Measurements from ENCODE around the gene ZC3H12A.
A peak's percentile ranks its signal among the peaks of the same experiment; 100 is the strongest.

The ZC3H12A gene

DNA sequence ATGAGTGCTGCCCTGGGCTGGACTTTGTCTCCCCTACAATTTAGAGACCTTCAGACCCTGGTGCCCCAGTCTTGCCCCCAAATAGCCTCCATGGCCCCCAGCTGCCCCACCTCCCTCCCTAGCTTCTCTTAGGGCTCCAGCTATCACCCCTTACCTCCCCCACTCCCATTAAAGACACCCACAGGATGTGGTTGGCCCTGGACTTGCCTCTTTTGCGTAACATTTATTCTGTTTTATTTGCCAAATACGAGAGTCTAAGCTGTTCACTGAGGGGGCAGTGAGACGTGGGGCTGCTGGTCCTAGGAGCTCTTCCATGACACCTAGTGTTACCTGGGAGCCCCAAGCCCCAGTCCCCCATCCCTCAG is 4.5 kb downstream of the ZC3H12A start:
- DNase-seq (ENCODE audit: low read depth, low spot score) = no peak

DNA sequence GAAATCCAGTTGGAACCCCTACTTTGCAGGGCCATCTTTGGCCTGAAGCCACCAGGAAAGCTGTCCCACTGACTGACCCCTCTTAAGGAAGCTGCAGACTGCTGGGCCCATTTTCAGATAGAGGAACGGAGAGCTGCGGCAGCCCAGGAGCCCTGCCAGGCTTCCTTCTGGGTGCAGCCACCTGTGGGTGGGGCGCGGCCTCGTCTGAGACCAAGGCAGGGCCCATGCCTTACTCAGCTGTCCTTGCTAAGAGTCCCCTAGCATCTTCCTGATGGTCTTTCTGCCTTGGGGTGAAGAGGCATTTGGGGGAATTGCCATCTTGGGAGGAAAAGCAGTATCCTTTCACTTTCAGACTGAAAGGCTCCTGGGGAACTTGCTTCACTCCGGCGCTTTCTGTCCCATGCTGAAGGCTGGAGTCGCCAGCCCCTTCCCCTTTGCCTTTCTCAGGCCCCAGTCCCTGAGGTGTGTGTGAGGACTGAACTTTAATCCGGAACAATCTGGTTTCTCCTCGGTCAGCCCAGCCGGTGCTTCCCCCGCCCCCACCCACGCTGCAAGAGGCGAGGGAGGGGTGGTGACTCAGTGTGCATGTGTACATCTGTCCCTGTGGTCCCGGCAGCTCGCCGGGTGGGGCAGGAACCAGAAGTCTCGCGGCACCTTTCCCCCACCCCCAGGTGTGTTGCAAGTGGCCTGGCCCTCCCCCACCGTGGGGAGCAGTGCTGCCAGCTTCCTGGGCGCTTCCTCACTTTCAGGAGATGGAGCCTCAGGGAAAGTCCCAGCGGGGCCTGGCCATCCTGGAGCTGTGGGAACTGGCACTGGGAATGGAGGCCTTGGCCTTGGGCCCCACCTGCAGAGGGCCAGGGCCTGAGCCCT is 5.1 kb downstream of the ZC3H12A start:
- peak; percentile 85 for DNase-seq (ENCODE audit: low read depth, low spot score)

DNA sequence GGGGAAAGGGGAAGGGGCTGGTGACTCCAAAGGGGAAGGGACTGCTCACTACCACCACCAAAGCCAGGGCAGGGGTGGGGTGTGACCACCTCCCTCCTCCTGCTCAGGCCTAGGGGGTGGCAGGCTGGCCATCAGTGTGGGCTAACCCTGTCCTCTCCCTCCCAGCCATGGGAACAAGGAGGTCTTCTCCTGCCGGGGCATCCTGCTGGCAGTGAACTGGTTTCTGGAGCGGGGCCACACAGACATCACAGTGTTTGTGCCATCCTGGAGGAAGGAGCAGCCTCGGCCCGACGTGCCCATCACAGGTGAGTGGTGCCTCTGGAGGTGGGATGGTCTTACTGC is 5.7 kb downstream of the ZC3H12A start:
- DNase-seq (ENCODE audit: low read depth, low spot score) = no peak

DNA sequence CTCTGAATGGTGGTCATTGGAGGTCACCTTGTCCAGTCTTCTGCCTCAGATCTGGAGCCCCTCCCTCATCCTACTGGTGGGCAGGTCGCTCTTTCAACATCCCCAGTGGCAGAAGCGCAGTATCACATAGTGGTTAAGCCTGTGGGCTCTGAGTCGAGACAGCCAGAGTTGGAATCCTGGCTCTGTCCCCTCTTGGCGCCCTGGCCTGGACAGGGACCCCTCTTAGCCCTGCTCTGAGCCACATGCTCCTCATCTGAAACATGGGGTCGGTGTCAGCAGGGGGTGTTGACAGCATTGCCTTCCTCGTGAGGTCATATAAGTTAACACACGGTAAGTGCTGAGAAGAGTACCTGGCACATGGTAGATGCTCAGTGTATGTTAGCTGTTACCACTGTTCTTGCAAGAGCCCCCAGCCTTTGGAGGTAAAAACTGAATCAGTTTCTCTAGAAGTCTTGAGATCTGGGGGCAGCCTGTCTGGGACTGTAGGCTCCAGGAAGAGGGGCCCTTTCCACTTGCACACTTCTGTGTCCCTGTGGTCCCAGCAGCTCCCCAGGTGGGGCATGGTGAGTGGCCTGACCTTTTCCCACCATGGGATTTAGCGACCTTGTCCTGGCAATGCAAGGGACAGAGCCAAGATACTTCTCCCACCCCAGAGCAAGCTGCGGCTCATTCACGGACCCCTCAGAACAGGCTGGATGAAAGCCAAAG is 6.4 kb downstream of the ZC3H12A start:
- DNase-seq (ENCODE audit: low read depth, low spot score) = no peak

DNA sequence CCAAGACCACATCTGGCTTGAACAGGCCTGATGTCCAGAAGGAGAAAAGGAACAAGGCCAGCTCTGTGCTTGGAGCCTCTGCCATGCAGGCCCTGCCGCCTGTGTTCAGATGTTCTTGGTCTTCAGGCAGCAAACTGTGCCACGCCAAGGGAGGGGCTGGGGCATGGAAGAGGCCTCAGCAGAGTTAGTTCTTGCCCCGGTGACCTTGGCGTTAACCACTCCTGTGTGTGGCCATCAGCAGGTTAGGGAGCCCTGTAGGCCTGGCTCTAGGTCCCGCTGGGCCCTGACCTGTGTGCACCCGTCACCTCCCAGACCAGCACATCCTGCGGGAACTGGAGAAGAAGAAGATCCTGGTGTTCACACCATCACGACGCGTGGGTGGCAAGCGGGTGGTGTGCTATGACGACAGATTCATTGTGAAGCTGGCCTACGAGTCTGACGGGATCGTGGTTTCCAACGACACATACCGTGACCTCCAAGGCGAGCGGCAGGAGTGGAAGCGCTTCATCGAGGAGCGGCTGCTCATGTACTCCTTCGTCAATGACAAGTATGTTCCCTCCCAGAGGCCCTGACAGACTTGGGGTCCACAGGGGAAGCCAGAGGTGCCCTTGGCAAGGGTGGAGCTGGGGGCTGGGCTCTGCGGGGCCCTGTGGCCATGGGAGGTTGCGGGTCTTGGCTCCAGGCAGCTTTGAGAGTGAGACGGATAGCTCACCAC is 7.1 kb downstream of the ZC3H12A start:
- DNase-seq (ENCODE audit: low read depth, low spot score) = no peak

DNA sequence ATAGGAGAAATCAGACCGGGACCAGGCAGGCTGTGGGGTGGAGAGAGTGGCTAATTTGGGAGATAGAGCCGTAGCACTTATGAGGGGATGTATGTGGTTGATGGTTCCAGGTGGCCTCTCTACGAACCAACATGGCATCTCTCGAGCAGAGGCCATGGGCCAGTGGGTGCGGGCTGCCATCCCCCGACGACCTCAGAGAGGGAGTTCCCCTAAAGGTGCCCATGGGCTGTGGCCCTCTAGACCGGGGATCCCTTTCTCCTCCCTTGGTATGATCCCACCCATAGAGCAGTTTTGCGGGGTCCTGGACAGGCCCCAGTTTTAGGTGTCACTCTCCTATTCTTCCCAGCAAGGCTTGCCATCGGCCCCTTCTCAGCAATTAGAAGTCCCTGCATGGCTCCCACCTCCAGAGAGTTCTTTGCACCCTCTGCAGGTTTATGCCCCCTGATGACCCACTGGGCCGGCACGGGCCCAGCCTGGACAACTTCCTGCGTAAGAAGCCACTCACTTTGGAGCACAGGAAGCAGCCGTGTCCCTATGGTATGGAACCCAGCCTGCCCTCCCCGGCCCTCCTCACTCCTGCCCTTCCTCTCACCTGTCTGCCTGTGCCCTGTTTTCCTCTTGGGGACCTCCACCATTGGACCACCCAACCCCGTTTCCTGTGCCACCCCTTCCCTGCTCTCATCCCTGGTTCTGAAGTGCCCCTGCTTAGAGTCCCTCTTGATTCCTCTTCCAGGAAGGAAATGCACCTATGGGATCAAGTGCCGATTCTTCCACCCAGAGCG is 7.8 kb downstream of the ZC3H12A start:
- no peak for DNase-seq (ENCODE audit: low read depth, low spot score)

DNA sequence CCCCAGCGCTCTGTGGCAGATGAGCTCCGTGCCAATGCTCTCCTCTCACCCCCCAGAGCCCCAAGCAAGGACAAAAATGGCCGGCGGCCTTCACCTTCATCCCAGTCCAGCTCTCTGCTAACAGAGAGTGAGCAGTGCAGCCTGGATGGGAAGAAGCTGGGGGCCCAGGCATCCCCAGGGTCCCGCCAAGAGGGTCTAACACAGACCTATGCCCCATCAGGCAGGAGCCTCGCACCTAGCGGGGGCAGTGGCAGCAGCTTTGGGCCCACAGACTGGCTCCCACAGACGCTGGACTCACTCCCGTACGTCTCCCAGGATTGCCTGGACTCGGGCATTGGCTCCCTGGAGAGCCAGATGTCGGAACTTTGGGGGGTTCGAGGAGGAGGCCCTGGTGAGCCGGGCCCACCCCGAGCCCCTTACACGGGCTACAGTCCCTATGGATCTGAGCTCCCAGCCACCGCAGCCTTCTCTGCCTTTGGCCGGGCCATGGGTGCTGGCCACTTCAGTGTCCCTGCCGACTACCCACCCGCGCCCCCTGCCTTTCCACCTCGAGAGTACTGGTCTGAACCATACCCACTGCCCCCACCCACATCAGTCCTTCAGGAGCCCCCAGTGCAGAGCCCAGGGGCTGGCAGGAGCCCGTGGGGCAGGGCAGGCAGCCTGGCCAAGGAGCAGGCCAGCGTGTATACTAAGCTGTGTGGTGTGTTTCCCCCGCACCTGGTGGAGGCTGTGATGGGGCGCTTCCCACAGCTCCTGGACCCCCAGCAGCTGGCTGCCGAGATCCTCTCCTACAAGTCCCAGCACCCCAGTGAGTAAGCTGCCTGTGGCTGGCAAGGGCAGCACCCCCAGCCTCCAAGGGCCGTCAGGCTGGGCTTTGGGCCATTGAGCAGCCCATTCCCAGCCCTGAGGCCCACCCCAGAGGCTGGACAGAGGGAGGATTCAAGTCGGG is 8.7 kb downstream of the ZC3H12A start:
- DNase-seq (ENCODE audit: low read depth, low spot score) = no peak

DNA sequence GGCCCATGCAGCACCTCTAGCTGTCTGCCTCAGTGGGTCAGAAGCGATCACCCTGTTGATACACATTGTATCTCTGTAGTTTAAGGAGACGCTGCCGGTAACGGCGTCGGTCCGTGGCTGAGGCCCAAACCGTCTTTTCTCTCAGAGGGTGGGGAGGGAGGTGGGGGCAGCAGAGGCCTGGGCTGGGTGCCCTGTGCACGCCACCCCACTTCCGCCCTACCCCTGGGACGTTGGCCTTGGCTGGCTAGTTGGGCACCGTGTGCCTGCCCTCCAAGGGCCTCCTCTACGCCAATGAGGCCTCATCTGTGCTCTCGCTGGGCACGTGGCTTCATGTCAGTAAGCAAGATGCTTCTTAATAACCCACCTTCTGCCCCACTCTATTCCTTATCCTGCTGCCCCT is 9.4 kb downstream of the ZC3H12A start:
- DNase-seq (ENCODE audit: low read depth, low spot score) = no peak

DNA sequence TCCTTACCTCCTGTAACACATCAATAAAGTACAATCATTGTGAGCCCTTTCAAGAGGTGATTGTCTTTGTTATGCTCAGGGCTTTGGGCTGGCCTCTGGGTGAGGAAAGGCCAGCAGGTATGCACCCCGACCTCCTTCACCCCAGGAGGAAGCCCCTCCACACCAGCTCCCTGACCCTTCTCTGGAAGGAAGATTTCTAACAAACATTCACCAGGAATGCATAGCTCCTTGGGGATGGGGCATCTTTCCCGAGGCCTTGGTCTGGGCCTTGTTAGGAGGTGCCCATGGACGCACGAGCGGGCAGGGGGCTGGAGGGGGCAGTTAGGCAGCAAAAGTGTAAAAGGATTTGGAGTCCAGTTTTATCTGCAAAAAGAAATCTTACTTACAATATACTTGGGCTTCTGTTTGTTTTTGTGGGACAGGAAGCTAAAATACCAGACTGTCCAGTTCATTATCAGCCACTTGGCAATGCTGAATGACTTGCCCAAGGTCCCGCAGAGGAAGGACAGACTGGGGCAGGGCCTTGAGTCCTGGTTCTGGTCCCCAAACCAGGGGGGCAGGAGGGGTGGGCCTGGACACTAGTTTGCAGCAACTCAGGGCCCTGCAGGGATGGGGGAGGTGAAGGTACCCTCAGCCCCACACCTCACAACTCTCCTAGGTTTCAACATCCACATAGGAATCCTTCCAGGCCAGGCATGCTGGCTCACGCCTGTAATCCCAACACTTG is 10.1 kb downstream of the ZC3H12A start:
- DNase-seq (ENCODE audit: low read depth, low spot score) = no peak

DNA sequence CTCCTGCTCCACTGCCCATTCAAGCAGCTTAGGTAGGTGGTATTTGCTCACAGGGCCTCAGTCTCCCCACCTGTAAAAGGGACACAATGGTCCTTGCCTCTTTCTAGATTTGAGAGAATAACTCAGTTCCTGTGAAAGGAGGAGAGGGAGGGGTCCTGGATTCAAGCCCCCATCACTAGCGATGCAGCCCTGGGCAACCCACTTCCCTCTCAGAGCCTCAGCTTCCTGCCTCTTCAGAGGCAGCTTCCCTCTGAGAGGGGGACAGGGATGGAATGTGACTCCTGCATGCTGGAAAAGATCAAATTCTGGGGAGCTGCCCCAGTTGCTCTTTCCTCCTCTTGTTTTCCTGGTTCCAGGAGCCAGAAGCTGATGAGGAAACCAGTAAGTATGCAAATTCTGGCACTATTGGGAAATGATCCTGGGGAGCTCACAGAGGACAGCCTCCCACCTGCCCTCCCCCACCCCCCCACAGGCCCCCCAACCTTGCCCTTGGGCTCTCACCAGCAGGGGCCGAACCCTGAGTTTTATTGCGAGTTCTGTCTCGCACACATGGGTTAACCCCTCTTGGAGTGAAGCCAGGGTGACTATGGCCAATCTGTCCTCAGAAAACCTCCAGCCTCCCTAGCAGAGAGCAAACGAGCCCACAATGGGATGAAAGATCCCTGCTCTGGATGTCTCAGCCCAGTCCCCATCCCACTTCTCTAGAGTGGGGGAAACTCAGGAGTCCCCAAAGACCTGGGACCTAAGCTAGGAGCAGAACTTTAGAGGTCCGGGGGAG is 11.7 kb downstream of the ZC3H12A start:
- DNase-seq (ENCODE audit: low read depth, low spot score) = no peak

DNA sequence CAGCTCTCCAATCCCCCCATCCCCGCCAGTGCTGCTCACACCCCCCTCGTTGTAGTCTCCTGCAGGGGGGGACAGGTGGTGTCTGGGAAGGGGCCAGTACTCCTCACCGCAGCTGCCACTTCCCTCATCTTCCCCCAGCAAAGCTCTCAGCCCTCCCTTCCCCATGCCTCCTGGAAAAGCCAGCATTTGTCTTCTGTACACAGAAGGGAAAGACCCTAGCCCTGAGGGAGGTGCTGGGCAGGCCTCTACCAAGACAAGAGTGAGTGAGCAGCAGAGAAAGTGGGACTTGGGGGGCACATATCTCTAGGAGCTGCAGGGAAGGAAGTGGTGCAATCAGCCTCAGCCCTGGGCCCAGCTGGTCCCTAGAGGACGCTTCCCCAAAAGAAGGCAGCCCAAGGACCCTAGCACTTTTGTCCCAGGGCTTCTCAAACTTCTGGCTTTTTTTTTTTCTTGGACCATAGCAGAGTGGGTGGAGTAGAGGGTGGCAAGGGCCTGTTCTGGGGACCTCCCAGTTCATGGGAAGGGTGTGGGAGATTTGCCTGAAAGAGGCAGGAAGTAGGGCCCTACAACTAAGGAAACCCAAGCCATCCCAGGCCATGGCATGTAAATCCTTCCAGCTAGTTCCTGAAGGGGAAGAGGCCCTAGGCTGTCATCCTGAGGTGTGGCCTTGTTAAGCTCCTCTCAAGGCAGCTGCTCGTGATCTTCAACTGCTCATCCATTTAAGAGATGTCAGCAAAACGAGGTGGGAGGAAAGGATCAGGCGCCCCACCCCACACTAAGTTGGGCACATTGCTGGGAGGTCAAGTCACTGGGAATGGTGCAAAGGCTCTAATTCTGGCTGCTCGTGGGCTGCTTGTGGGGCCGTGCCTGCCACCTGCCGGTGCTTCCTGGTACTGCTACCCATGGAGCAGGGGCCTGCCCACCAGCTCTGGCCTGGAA is 12.6 kb downstream of the ZC3H12A start:
- DNase-seq (ENCODE audit: low read depth, low spot score) = peak; percentile 52

DNA sequence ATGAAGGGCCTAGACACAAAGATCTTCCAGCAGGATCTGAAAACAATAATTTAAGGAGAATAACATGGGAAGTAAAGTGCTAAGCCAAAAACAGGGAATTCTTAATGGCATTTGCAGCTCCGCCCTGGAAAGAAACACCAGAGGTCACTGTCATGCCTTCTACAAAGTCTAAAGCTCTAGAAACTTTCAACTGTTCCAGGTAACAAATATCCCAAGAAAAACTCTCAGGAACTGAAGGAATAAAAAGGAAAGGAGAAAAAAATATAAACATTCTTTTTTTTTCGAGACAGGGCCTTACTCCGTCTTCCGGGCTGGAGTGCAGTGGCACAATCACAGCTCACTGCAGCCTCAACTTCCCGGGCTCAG is 13.2 kb downstream of the ZC3H12A start:
- DNase-seq (ENCODE audit: low read depth, low spot score) = no peak

DNA sequence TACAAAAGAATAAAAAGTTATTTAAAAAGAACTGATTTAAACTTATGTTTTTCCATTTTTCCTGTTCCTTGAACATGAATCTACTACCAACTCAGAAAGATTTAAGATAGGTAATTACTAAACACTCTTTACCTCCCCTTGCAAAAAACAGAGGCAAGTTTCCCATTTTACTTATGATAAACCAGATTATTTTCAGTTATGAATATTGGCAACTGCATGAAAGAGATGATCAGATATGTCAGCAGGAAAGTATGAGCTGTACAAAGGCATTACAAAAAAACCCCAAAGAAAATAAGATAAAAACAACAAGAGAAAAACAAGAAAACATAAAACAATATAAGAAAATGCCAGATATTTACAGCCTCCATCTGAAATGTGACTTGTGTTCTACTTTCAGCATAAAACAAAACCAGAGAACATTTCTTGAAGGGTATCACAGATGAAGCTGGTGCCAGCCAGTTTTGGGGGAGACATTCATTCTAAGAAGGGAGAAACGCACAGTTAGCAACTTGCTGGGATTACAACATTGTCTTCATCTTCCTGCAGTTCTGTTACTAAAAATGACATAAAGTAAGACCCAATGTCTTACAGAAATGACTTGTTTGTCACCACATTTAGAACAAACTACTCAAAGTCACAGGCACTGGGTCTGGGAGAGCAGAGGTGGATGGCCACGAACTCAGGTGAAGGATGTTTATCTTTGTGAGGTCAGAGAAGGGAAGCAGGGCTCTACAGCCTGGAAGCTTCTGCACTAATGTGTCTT is 19.1 kb downstream of the ZC3H12A start:
- no peak for DNase-seq (ENCODE audit: low read depth, low spot score)

DNA sequence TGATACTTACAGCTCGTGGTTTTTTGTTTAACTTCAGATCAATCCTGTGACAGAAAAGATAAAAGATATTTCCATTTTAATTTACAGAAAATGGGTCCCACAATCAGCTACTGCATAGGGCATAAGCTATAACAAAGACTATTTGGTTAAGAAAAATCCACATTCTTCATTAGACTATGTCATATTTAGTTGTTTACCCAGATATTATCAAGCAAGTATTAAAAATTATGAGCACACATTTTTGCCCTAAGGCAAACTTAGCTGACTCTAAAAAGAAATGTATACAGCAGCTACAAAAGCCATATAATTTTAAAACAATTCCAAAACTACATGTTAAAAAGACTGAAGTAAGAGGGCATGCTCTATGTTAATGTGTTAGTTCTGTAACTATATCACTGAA is 21.5 kb downstream of the ZC3H12A start:
- DNase-seq (ENCODE audit: low read depth, low spot score) = no peak

DNA sequence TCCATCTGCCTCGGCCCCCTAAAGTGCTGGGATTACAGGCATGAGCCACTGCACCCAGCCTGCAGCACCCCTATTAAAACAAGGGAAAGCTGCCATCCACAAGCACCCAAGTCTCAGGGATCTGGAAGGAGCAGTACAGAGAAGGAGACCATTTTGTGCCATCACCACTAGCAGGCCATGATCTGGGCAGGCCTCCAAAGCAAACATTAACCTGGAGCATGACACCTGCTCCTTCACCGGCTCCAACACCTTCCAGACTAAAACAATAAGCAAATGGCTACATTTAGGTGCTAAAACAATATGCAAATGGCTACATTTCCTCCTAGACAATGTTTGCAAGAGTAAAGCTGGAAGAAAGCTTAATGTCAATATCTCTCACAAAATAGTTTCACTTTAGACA is 23.5 kb downstream of the ZC3H12A start:
- no peak for DNase-seq (ENCODE audit: low read depth, low spot score)

DNA sequence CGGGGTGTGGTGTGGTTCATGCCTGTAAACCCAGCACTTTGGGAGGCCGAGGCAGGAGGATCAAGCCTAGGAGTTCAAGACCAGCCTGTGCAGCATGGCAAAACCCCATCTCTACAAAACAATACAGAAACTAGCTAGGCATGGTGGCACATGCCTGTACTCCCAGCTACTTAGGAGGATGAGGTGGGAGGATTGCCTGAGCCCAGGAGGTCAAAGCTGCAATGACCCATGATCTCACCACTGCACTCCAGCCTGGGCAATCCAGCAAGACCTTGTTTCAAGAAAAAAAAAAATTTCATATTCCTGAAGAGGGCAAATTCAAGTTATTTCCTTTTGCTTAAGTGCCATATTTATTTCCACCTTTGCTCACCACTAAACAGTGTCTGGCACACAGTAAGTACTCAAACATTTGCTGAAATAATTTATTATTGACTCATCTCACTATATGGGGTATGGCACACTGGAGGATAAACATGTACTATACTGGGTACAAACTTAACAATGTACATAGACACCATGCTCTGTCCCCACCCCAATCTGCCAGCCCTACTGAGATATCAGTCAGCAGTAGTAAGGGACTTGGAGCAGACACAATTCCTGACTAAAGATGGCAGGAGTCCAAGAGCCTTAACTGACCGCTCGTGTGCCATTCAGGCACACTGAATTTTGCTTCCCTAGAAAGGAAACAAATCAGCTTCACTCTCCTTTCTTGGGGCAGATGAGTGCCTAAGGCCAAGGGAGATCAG is 24.7 kb downstream of the ZC3H12A start:
- no peak for DNase-seq (ENCODE audit: low read depth, low spot score)

DNA sequence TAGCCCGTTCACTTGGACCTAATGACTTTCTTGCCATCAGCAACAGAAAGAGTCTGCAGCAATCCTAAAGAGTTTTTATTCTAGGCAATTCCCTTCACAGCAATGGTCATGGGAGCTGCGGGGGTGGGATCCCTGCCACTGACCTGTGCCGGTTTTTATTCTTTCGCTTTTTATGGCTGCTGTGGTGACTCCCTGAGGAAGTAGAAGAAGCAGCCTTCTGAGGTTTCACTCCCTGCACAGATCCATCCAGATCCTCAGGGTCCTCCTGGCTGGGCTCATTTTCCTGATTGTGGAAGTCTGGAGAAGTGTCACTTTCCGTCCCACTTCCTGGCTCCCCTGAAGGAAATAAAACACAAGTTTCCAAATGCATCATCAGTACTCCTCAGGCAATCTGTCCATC is 27.3 kb downstream of the ZC3H12A start:
- no peak for DNase-seq (ENCODE audit: low read depth, low spot score)
